ENCODE results near the gene LIPA.

The LIPA gene

GRCh38 chr10:89242345-89242684 is 9.3 kb downstream of the LIPA start:
- H3K9me3 ChIP-seq: no peaks in the 10 kb centered on the region
- H3K36me3 ChIP-seq: peaks cover 0 to 31% (median 9%) of the 10 kb centered on the region in 3 donors
- TF ChIP-seq, protein P1, sequence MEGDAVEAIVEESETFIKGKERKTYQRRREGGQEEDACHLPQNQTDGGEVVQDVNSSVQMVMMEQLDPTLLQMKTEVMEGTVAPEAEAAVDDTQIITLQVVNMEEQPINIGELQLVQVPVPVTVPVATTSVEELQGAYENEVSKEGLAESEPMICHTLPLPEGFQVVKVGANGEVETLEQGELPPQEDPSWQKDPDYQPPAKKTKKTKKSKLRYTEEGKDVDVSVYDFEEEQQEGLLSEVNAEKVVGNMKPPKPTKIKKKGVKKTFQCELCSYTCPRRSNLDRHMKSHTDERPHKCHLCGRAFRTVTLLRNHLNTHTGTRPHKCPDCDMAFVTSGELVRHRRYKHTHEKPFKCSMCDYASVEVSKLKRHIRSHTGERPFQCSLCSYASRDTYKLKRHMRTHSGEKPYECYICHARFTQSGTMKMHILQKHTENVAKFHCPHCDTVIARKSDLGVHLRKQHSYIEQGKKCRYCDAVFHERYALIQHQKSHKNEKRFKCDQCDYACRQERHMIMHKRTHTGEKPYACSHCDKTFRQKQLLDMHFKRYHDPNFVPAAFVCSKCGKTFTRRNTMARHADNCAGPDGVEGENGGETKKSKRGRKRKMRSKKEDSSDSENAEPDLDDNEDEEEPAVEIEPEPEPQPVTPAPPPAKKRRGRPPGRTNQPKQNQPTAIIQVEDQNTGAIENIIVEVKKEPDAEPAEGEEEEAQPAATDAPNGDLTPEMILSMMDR (IDR thresholded peaks at IDR 0.05): no peak
- H3K27me3 ChIP-seq: no peaks in the 10 kb centered on the region
- no peak overlapping the region for H3K27ac ChIP-seq
- intact Hi-C loops (cut with DNase I; ENCODE audit: low total_unique reads): no loop called here
- H3K4me1 ChIP-seq: no peaks in the 10 kb centered on the region
- DNase-seq: no peak
- no peak overlapping the region for H3K4me3 ChIP-seq

GRCh38 chr10:89241486-89242344 is 9.9 kb downstream of the LIPA start:
- Histone ChIP-seq H3K4me3 (no peak overlapping the region), H3K9me3 (no peaks in the 10 kb centered on the region), H3K27ac (no peak overlapping the region), H3K27me3 (no peaks in the 10 kb centered on the region), H3K36me3 (peaks cover 0 to 31% (median 9%) of the 10 kb centered on the region in 3 donors), H3K4me1 (no peaks in the 10 kb centered on the region)
- intact Hi-C loops (cut with DNase I; ENCODE audit: low total_unique reads): no loop called here
- TF ChIP-seq, protein P1 (IDR thresholded peaks at IDR 0.05): no peak
- no peak for DNase-seq

DNA sequence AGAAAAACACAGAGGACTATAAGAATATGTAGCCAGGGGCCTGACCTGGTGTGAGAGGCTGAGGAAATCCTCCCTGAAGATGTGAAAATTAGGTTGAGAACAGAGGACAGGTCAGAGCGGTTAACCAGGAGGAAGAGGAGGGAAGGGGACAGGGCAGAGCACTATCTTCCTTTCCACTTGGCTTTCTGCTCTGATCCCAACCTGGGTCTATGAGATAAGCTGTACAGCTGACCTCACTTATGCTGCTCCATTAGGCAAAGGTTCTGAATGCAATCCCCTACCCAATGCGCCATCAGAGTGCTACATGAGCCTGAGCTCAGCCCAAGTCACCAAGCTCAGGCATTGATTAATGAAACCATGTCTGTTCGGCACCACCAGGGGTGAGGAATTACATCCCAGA is 10.5 kb downstream of the LIPA start:
- TF ChIP-seq, protein P1 (IDR thresholded peaks at IDR 0.05): no peak
- Histone ChIP-seq H3K27ac (no peak overlapping the region), H3K9me3 (no peaks in the 10 kb centered on the region), H3K27me3 (no peaks in the 10 kb centered on the region), H3K36me3 (peaks cover 0 to 31% (median 9%) of the 10 kb centered on the region in 3 donors), H3K4me3 (no peak overlapping the region), H3K4me1 (no peaks in the 10 kb centered on the region)
- intact Hi-C loops (cut with DNase I; ENCODE audit: low total_unique reads): no loop called here
- no peak for DNase-seq

- Histone ChIP-seq H3K36me3 (peaks cover 0 to 31% (median 10%) of the 10 kb centered on the region in 3 donors), H3K27ac (no peak overlapping the region), H3K4me1 (no peaks in the 10 kb centered on the region), H3K4me3 (no peak overlapping the region), H3K27me3 (no peaks in the 10 kb centered on the region), H3K9me3 (no peaks in the 10 kb centered on the region)
- DNase-seq: no peak
- TF ChIP-seq, protein P1 (IDR thresholded peaks at IDR 0.05): no peak
- intact Hi-C loops (cut with DNase I; ENCODE audit: low total_unique reads): no loop called here
These were observed 11.1 kb downstream of the LIPA start for GRCh38 chr10:89240519-89240918.

DNA sequence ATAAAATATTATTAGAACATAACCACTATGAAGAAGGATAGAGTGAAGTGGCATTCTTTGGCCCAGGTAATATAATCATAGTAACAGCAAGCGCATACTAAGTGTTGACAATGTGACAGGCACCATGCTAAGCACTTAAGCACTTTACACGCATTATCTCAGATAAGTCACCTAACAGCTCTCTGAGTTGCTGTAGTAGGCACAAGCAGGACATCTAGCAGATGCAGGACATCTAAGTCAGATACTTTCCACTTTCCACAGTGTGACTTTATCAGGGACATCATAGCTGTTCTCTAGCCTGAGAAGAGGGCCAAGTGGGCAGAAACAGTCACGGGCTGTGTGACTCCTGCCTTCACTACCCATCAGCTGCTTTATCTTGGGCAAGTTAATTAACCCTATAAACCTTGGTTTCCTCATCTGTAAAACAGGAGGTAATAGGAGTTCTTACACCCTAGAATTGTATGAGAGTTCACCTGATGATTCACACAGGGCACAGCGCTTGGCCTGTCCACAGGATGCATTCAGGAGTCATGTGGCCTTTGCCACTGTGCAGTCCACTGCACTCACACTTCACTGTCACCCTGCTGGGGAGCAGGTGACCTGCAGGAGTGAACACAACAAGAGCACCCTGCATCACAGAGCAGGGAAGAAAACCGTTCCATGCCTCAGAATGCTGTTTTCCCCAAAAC is 12.5 kb downstream of the LIPA start:
- intact Hi-C loops (cut with DNase I; ENCODE audit: low total_unique reads): no loop called here
- no peak overlapping the region for H3K27ac ChIP-seq
- no peak for DNase-seq
- no peaks in the 10 kb centered on the region for H3K27me3 ChIP-seq
- no peaks in the 10 kb centered on the region for H3K4me1 ChIP-seq
- no peak overlapping the region for H3K4me3 ChIP-seq
- H3K36me3 ChIP-seq: peaks cover 0 to 35% (median 12%) of the 10 kb centered on the region in 3 donors
- TF ChIP-seq, protein P1 (IDR thresholded peaks at IDR 0.05): no peak
- H3K9me3 ChIP-seq: no peaks in the 10 kb centered on the region

Data from tibial artery (tissue), 4 donors.